CD1c-positive myeloid dendritic cell (primary cell): ENCODE data around the gene ENPP7.
A peak's percentile ranks its signal among the peaks of the same experiment; 100 is the strongest.

Experiments used
- DNase-seq: peaks from one replicate; pipeline ENCODE4 v3.0.0-alpha.2; 2016; ENCODE audit errors: extremely low spot score

ENPP7 gene

DNA sequence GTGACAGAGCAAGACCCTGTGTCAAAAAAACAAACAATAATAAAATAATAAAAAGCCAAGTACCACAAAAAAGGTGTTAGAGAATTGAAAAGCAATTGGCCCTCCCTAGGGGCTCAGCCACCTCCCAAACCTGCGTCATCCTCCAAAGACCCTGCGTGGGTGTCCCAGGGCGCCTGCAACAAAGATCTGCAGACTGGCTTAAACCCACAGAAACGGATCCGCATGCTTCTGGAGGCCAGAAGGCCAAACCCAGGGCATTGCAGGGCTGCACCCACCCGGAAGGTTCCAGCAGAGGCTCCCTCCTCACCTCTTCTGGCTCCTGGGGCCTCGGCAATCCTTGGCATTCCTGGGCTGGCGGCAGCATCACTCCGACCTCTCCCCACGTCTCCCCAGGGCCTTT lies 1.5 kb downstream of the ENPP7 start:
- DNase-seq, result no peak

- DNase-seq, result peak; percentile 71
These were observed 2.3 kb downstream of the ENPP7 start for GRCh38 chr17:79732804-79733691.

DNA sequence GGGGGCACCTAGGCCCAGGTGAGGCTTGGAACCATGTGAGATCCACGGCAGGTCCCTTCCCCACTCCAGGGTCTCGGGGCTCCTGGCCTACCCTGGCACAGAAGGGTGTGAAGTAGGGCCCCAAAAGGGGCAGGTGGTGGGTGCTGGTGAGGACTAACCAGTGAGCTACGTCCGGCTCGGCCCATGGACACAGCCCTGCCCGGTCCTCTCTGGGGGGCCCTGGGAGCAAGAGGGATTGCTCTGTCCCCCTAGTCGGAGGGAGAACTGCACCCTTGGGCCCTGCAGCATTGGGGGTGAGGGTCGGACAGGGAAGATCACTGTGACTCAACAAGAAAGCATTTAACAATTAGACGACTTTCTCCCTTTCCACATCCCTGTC lies 2.9 kb downstream of the ENPP7 start:
- no peak for DNase-seq

DNA sequence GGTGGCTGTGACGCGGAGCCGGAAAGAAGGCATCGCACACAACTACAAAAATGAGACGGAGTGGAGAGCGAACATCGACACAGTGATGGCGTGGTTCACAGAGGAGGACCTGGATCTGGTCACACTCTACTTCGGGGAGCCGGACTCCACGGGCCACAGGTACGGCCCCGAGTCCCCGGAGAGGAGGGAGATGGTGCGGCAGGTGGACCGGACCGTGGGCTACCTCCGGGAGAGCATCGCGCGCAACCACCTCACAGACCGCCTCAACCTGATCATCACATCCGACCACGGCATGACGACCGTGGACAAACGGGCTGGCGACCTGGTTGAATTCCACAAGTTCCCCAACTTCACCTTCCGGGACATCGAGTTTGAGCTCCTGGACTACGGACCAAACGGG lies 4.4 kb downstream of the ENPP7 start:
- no peak for DNase-seq

GRCh38 chr17:79737046-79737921 lies 6.5 kb downstream of the ENPP7 start:
- DNase-seq, result no peak

GRCh38 chr17:79737922-79738578 lies 7.3 kb downstream of the ENPP7 start:
- no peak for DNase-seq

- no peak for DNase-seq
These were observed 7.9 kb downstream of the ENPP7 start for GRCh38 chr17:79738643-79739042.

DNA sequence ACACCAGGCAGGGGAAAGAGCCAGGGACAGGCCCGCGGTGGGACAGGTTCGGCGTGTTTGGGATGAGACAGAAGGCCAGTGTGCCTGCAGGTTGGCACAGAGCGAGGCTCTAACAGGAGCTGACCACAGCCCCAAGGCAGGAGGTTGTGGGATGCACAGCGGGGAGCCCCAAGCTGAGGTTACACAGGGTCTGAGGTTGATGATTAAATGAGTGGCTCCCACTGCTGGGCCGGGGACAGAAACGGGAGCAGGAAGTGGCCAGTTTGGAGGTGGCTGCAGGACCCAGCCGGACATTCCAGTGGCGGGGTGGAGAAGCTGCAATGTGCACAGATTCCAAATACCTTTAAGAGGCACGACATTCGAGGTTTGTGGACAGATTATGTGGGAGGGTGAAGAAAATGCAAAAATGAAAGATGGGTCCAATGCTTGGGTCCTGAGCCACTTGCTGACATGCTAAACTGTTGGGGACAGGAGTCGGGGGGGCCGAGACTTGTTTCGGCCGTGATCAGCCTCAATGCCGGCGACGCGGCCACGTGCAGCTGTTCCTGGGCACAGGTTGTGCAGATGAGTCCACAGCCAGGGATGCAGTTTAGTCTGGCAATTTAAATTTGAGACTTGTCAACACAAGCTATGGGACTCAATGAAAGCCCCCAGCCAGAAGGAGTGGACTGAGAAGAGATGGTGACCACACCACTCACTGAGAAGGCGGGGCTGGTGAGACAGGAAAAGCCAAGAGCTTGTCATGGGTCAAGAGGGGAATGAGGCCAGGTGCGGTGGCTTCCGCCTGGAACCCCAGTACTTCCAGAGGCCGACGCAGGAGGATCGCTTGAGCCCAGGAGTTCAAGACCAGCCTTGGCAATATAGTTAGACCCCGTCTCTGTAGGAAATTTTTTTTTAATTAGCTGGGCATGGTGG lies 8.7 kb downstream of the ENPP7 start:
- no peak for DNase-seq

- DNase-seq, result no peak
These were observed 9.7 kb downstream of the ENPP7 start for GRCh38 chr17:79740413-79740812.

GRCh38 chr17:79741401-79741750 lies 10.6 kb downstream of the ENPP7 start:
- no peak for DNase-seq

DNA sequence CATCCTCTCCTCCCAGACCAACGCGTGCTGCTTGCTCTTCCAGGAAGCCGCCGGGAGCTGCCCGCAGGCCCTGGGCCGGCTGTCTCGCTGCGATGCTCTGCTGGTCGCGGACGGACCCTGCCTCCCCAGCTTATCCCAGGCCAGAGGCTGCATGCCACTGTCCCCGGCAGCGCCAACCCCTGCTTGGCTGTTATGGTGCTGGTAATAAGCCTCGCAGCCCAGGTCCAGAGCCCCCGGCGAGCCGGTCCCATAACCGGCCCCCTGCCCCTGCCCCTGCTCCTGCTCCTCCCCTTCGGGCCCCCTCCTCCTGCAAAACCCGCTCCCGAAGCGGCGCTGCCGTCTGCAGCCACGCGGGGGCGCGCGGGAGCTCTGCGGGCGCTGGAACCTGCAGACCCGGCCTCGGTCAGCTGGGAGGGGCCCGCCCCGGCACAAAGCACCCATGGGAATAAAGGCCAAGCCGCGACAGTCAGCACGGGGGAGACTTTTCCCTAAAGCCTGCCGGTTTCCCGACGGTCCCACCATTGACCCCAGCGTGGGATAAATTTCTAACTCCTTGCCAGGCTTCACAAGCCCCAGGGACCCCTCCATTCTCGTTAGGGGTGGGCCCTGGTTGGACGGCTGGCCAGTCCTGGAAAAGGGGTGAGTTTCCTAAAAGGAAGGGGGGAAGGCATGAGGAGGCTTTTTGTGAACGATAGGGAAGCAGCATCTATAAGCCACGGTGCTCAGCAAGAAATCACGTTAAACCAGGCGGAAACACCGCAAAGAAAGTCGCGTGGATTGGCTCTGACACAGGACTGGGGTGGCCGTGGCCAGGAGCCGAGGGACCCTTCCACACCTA lies 11.2 kb downstream of the ENPP7 start:
- peak; percentile 78 for DNase-seq

- no peak for DNase-seq
These were observed 11.8 kb downstream of the ENPP7 start for GRCh38 chr17:79742589-79742918.

GRCh38 chr17:79742951-79743476 lies 12.3 kb downstream of the ENPP7 start:
- DNase-seq, result no peak

DNA sequence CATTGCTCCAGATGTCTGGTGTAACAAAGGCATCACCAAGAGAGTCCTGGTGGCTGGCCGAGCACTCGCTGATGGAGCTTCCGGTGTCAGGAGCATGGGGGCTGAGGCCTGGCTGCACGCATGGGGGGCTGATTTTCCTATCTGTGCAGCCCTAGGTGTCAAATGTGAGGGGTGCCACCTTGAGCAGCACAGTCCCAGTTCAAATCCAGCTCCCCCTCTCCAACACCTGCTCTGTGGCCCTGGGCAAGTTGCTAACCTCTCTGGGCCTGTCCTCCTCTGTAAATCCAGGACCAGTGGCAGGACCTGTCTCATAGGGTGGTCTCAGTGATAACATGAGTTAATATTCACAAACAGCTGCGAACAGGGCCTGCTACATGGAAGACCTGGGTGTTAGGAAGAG lies 12.9 kb downstream of the ENPP7 start:
- DNase-seq, result no peak

- DNase-seq, result no peak
These were observed 14.9 kb downstream of the ENPP7 start for GRCh38 chr17:79745641-79746105.

- DNase-seq, result no peak
These were observed 16.3 kb downstream of the ENPP7 start for GRCh38 chr17:79746889-79747507.

- no peak for DNase-seq
These were observed 17.0 kb downstream of the ENPP7 start for GRCh38 chr17:79747508-79748294.

DNA sequence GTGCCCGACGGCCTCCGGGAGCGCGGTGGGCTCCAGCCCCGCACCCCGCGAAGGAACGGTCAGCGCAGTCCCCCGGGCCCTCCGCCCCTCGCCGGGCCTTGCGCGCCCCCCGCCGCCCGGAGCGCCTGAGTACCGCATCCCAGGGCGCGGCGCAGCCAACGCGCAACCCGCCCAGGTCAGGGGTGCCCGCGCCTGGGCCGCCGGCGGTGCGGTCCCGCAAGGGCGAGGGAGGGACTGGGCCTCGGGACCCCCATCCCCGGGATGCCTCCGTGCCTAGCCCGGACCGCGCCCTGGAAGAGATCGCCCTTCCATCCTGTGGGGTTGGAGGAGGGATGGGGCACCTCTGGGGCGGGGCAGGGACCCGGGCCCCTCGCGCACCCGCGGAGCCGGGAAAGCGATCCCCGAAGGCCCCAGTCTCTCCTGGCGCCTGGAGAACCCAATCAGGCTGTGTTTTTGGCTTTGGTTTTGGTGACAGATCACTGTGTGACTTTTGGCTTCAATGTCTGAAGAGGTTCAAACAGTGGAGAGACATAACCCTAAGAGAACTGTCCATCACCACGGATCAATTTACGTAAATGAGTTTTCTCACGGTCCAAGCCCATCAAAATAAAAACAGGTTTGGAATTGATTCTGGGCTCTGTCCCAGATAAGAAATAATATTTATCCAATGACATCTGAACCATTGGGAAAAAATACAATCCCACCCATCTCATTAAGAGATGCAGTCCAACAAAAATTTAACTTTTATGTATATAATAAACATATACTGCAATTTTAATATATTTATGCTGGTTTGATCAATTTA lies 17.8 kb downstream of the ENPP7 start:
- no peak for DNase-seq
